Measurements from ENCODE around the gene TVP23C.

TVP23C gene

GRCh38 chr17:15513058-15513791, 50.1 kb downstream of the TVP23C start:
- DNase-seq (ENCODE audit: low read depth) = no peak
- TF ChIP-seq CTCF (conservative IDR thresholded peaks at IDR 0.05; ENCODE audit: low read depth, low read length) = no peak
- no peak overlapping the region for H3K4me3 ChIP-seq (ENCODE audit: low read length)

GRCh38 chr17:15512071-15512709, 51.1 kb downstream of the TVP23C start:
- TF ChIP-seq CTCF (conservative IDR thresholded peaks at IDR 0.05; ENCODE audit: low read depth, low read length) = no peak
- no peak for DNase-seq (ENCODE audit: low read depth)
- H3K4me3 ChIP-seq (ENCODE audit: low read length) = no peak overlapping the region

DNA sequence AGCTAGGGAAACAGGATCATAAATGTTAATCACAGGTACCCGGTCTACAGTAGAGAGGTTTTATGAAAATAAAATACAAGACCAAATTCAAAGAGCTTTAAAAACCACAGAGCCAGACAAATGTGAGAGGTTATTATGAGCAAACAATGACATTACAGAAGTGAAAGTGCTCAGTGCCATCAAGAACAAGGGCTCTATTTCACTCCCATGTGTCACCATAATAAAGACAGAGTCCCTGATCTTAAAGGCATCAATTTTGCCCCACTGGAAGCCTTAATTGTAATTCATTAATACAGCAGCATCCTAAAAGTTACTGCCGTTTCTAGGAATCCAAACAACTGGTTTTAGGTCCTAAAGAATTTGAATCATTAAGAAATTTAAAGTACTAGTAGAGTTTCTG, 52.1 kb downstream of the TVP23C start:
- no peak overlapping the region for H3K4me3 ChIP-seq (ENCODE audit: low read length)
- TF ChIP-seq CTCF (conservative IDR thresholded peaks at IDR 0.05; ENCODE audit: low read depth, low read length) = no peak
- no peak for DNase-seq (ENCODE audit: low read depth)

DNA sequence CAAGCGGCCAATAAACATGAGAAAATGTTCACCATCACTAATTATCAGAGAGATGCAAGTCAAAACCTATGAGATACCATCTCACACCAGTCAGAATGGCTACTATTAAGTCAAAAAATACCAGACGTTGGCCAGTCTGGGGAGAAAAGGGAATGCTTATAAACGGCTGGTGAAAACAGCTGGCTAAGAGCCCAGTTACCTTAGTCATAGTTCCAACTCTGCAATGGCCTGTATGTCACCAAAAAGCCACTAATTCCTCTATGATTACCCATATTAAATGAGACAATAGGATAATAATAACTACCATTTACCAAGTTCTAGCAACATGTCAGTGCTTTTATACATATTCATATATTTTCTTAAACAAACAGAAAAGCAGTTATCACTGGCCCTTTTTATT, 52.9 kb downstream of the TVP23C start:
- TF ChIP-seq CTCF (conservative IDR thresholded peaks at IDR 0.05; ENCODE audit: low read depth, low read length) = no peak
- no peak overlapping the region for H3K4me3 ChIP-seq (ENCODE audit: low read length)
- peak; percentile 83 for DNase-seq (ENCODE audit: low read depth)

DNA sequence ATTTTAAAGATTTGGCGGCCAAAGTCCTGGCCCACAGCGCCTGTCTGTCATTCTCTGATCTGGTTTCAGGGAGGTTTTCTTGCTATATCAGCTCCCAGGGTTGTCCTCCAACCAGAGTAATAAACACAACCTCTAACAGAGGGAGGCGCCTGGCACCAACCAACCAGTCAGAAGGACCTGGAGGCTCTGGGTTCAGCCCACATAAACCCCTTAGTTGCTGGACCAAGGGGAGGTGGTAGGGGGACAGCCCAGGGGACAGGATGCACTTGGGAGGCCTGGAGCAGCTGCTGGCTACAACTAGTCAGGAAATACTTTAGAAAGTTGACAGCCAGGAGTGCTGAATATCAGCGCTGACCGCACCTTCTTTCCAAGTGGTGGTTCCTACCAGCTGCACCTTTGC, 54.2 kb downstream of the TVP23C start:
- TF ChIP-seq CTCF (conservative IDR thresholded peaks at IDR 0.05; ENCODE audit: low read depth, low read length) = no peak
- no peak for DNase-seq (ENCODE audit: low read depth)

DNA sequence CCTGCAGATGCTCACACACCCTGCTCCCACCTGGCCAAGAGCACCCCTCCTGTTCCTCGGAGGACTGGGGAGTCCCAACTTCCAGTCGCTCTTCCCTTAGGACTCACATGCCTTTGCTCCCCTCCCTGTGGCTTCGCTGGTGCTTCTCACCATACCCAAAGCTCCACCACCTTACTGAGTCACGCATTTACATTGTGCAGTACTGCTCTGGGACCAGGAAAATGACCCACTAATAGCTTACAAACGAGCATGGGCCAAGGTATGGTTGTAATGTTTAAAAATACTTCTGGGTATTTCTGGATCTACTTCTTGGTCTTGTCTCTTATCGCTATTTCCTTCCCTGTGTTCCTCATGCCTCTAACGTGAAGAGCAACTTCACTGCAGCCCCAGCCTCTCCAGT, 54.8 kb downstream of the TVP23C start:
- TF ChIP-seq CTCF (conservative IDR thresholded peaks at IDR 0.05; ENCODE audit: low read depth, low read length) = no peak
- no peak for DNase-seq (ENCODE audit: low read depth)
- H3K4me3 ChIP-seq (ENCODE audit: low read length) = no peak overlapping the region

More for the DNA sequence above, 54.2 kb downstream of the TVP23C start:
- no peak overlapping the region for H3K4me3 ChIP-seq (ENCODE audit: low read length)

GRCh38 chr17:15507896-15508295, 55.4 kb downstream of the TVP23C start:
- no peak overlapping the region for H3K4me3 ChIP-seq (ENCODE audit: low read length)

More at GRCh38 chr17:15507896-15508295, 55.4 kb downstream of the TVP23C start:
- no peak for DNase-seq (ENCODE audit: low read depth)
- TF ChIP-seq CTCF (conservative IDR thresholded peaks at IDR 0.05; ENCODE audit: low read depth, low read length) = no peak

Data from retinal pigment epithelial cell (primary cell).